ENCODE measurements around the gene ENTR1. TPM values are rescaled to one million over a fixed set of nuclear protein-coding genes. Genes with fewer than 3 reads are reported as not detected.
"Not testable (repeated sequence)": the region's sequence is repeated elsewhere in the genome, so short reads cannot be mapped to it uniquely, and the experiment has no call there.

Gene ENTR1
- total RNA-seq, 1 experiment from 2014 or later, result 58.2 TPM

DNA sequence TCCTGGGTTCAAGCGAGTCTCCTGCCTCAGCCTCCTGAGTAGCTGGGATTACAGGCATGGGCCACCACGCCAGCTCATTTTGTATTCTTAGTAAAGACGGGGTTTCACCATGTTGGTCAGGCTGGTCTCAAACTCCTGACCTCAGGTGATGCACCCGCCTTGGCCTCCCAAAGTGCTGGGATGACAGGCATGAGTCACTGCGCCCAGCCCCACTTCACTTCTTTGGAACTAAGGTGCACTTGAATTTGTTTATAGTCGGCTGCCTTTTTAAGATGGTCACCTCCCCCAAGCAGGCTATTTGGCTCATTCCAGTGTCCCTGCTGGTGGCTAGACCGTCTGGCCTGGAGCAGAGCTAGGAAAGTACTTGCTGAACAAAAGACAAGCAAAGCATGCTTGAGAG, 15.0 kb upstream of the ENTR1 start:
- in situ Hi-C loops (cut with HindIII; ENCODE audit: low pct_unique_long_range_greater_than_20kb, low sequenced_read_pairs); DNase-seq (ENCODE audit: low read depth): not testable (repeated sequence)

DNA sequence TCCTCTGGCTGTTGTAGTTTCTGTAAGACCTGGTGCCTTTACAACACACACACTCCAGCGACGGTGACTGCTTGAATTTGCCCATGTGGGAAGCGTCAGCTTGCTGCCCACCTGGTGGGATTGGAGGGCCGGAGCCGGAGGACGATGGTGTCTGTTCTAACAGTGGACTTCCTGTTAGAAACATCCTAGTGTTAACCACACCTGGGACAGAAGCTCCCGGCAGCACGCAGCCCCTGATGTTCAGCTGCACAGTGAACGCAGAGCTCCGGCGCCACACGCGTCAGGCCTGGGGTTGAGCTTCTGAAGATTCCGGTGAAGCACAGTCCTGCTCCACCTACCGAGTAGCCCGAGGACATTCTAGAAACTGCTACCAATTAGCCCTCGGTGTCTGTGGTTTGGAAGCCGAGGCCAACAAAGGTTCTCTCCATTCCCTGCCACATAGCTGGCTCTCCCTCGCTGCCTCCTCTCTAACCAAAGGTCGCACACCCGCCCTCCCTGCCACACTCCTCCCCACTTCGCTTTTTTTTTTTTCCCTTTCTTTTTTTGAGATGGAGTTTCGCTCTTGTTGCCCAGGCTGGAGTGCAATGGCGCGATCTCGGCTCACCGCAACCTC, 14.4 kb upstream of the ENTR1 start:
- in situ Hi-C loops (cut with HindIII; ENCODE audit: low pct_unique_long_range_greater_than_20kb, low sequenced_read_pairs), result no loop called here
- no peak for DNase-seq (ENCODE audit: low read depth)

GRCh38 chr9:136423432-136424146, 13.2 kb upstream of the ENTR1 start:
- no peak for DNase-seq (ENCODE audit: low read depth)
- in situ Hi-C loops (cut with HindIII; ENCODE audit: low pct_unique_long_range_greater_than_20kb, low sequenced_read_pairs), result no loop called here

DNA sequence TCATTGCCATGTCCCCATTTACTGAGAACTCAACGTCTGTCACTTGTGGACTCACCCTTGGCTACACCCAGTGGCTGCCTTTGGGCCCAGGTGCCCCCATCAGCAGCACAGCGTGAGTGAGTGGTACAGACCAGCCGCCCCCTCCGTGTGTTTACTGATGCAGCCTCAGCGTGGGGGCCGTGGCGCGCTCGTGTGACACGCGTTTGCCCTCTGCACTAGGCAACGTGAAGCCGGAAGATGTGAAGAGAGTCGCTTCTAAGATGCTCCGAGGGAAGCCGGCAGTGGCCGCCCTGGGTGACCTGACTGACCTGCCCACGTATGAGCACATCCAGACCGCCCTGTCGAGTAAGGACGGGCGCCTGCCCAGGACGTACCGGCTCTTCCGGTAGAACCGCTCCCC, 12.5 kb upstream of the ENTR1 start:
- DNase-seq (ENCODE audit: low read depth), result no peak
- in situ Hi-C loops (cut with HindIII; ENCODE audit: low pct_unique_long_range_greater_than_20kb, low sequenced_read_pairs), result no loop called here

DNA sequence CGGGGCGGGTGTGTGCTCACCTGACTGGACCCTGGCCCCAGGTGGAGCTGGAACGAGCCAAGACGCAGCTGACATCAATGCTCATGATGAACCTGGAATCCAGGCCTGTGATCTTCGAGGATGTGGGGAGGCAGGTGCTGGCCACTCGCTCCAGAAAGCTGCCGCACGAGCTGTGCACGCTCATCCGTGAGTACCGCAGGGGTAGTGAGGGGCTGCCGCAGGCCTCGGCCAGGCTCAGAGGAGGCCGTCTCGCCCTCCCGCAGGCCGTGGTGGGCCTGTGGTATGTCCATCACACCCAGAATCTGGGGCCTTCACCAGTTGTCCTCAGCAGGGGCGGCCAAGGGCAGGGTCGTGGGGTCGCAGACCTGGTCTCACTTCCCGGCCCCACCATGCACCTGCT, 11.4 kb upstream of the ENTR1 start:
- in situ Hi-C loops (cut with HindIII; ENCODE audit: low pct_unique_long_range_greater_than_20kb, low sequenced_read_pairs), result no loop called here
- DNase-seq (ENCODE audit: low read depth), result no peak

DNA sequence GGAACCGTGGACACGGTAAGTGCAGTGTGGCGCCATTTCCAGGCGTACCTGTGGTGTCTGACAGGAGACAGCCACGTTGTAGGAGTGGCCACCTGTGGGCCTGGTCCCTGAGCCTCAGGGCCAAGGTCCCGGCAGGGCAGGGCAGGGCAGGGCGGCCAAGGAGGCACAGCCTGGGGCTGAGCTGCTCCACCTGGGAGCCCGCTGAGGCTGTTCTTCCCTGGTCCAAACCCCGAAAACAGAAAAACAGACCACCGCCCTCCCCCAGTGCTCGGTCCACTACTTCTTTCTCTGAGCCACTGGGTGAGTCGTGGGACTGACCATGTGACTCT, 8.6 kb upstream of the ENTR1 start:
- no peak for DNase-seq (ENCODE audit: low read depth)
- in situ Hi-C loops (cut with HindIII; ENCODE audit: low pct_unique_long_range_greater_than_20kb, low sequenced_read_pairs), result no loop called here

- in situ Hi-C loops (cut with HindIII; ENCODE audit: low pct_unique_long_range_greater_than_20kb, low sequenced_read_pairs), result no loop called here
- no peak for DNase-seq (ENCODE audit: low read depth)
These were observed 8.0 kb upstream of the ENTR1 start for GRCh38 chr9:136418182-136419091.

DNA sequence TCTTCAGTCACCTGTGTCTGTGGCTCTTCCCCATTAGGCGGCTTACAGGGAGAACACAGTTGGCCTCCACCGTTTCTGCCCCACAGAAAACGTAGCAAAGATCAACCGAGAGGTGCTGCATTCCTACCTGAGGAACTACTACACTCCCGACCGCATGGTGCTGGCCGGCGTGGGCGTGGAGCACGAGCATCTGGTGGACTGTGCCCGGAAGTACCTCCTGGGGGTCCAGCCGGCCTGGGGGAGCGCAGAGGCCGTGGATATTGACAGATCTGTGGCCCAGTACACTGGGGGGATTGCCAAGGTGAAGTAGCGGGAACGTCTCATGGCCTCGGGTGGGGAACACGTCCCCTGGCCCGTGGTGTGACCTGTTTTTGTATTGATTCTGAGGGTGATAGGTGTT, 6.5 kb upstream of the ENTR1 start:
- in situ Hi-C loops (cut with HindIII; ENCODE audit: low pct_unique_long_range_greater_than_20kb, low sequenced_read_pairs), result no loop called here
- DNase-seq (ENCODE audit: low read depth), result no peak

- in situ Hi-C loops (cut with HindIII; ENCODE audit: low pct_unique_long_range_greater_than_20kb, low sequenced_read_pairs), result no loop called here
- DNase-seq (ENCODE audit: low read depth), result no peak
These were observed 6.0 kb upstream of the ENTR1 start for GRCh38 chr9:136416427-136416826.

GRCh38 chr9:136412962-136413361, 2.5 kb upstream of the ENTR1 start:
- DNase-seq (ENCODE audit: low read depth), result no peak
- in situ Hi-C loops (cut with HindIII; ENCODE audit: low pct_unique_long_range_greater_than_20kb, low sequenced_read_pairs), result no loop called here

DNA sequence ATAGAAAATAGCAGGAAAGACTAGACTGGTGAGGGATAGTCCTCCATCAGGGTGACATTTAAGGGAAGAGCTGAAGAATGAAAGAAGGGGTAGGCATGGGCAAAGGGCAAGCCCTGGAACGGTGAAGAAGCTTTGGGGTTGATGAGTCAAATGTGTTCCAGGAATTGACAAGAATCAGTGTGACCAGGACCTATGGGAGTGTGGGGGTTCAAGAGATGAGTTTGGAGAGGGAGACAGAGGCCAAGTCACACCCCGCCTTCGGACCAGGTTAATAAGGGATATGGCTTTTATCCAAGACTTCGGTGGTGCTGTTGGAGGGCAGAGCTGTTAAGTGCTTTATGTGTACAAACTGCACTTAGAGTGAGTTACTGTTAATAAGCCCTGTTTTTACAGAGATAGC, 964 bp upstream of the ENTR1 start:
- DNase-seq (ENCODE audit: low read depth), result no peak
- in situ Hi-C loops (cut with HindIII; ENCODE audit: low pct_unique_long_range_greater_than_20kb, low sequenced_read_pairs), result no loop called here

DNA sequence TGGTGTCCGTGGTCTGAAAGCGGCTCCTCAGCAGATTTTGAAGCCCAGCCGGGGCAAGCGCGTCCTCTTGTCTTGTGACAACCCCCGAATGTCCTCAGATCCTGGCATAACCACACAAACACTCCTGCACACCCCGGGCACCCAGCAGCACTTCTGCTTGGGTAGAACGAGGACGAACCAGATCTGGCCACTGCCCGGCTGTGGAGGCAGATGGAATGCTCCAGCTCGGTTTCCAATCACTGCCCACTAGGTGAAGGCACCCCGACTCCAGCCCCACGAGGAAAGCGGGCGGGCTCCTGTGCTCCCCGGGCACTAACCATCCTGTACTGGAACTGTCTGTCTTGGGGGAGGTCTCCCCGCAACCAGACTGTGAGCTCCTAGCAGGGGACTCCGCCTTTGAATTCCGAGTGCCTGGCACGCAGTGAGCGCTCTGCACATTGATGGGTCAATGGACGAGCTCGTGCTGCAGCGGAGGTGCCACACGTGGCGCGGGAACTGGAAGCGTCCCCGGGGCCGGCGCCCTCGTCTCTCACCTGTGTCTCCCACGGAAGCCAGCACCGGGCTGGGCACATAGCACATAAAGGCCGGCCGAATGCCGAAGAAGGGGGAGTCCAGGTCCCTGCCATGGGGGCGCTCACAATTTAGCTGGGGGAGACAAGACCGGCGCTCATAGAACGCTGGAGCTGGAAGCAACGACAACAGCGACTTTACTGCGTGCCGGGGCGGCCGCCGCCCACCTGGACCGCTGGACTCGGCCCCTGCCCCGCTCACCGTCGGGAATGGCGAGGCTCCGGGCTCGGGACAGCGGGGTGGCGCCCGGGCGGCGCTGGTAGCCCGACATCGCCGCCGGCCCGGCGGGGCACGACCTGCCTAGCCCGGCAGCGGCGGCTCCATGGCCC, 608 bp downstream of the ENTR1 start:
- in situ Hi-C loops (cut with HindIII; ENCODE audit: low pct_unique_long_range_greater_than_20kb, low sequenced_read_pairs), result no loop called here
- DNase-seq (ENCODE audit: low read depth), result peak; percentile 45

GRCh38 chr9:136407911-136408310, 2.5 kb downstream of the ENTR1 start:
- in situ Hi-C loops (cut with HindIII; ENCODE audit: low pct_unique_long_range_greater_than_20kb, low sequenced_read_pairs), result no loop called here
- DNase-seq (ENCODE audit: low read depth), result no peak

DNA sequence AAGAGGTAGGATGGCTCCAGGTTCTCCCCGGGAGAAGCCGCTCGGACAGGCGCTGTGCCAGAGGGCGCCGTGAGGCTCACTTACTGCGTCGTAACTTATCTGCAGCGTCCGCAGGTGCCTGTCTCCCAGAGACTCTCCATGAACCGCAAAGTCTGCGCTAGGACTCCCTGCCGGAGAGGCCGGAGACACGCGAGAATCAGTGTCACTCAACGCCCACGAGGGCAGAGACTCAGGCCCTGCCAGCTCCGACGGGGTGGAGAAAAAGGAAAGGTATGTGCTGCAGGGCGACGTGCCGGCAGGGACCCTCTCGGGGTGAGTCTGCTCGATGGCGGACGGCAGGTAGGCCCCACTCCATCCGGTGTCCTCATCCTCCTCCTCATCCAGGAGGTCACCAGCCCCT, 3.4 kb downstream of the ENTR1 start:
- DNase-seq (ENCODE audit: low read depth); in situ Hi-C loops (cut with HindIII; ENCODE audit: low pct_unique_long_range_greater_than_20kb, low sequenced_read_pairs): not testable (repeated sequence)

DNA sequence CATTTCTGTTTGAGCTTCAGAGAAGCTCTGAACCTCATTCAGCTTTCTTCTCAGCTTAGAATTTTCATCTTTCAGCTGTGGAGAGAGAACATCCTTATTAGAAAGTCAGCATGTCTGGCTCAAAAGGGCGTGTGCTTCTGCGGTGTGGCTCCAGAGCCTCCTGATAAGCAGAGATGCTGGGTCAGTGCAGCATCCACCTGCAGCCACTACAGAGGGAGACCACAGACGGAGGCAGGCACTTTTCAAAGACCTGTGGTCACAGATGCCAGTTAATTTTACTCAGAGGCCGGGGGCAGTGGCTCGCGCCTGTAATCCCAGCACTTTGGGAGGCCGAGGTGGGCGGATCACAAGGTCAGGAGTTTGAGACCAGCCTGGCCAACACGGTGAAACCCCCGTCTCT, 4.5 kb downstream of the ENTR1 start:
- DNase-seq (ENCODE audit: low read depth); in situ Hi-C loops (cut with HindIII; ENCODE audit: low pct_unique_long_range_greater_than_20kb, low sequenced_read_pairs): not testable (repeated sequence)

DNA sequence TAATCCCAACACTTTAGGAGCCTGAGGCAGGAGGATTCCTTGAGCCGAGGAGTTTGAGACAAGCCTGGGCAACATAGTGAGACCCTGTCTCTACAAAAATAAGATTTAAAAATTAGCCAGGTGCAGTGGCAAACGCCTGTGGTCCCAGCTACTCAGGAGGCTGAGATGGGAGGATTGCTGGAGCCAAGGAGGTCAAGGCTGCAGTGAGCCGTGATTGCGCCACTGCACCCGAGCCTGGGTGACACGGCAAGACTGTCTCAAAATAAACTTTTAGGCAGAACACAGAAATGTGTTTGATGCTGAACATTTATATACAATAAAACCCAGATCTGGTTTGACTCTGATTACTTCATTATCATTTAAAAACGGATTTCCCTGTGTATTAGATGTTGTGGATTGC, 4.9 kb downstream of the ENTR1 start:
- DNase-seq (ENCODE audit: low read depth), result no peak
- in situ Hi-C loops (cut with HindIII; ENCODE audit: low pct_unique_long_range_greater_than_20kb, low sequenced_read_pairs), result no loop called here

- in situ Hi-C loops (cut with HindIII; ENCODE audit: low pct_unique_long_range_greater_than_20kb, low sequenced_read_pairs), result no loop called here
These were observed 5.6 kb downstream of the ENTR1 start for GRCh38 chr9:136404801-136405136.

GRCh38 chr9:136403915-136404800, 6.3 kb downstream of the ENTR1 start:
- in situ Hi-C loops (cut with HindIII; ENCODE audit: low pct_unique_long_range_greater_than_20kb, low sequenced_read_pairs), result no loop called here
- no peak for DNase-seq (ENCODE audit: low read depth)

More at GRCh38 chr9:136404801-136405136, 5.6 kb downstream of the ENTR1 start:
- DNase-seq (ENCODE audit: low read depth), result no peak
